GM10266 (cell line): Measurements from ENCODE around the gene PLCXD1.
"Not testable (repeated sequence)": the region's sequence is repeated elsewhere in the genome, so short reads cannot be mapped to it uniquely, and the experiment has no call there.

Source experiments
- DNase-seq: peaks from one replicate; pipeline ENCODE4 v3.0.0; 2012; ENCODE audit errors: extremely low spot score
- TF ChIP-seq, protein P1 (sequence below): IDR thresholded peaks from 2 replicates; pipeline ENCODE4 v1.5.1; 2012; ENCODE audit warnings: mild to moderate bottlenecking, low read depth; ENCODE audit not compliant: control insufficient read depth, insufficient read depth; ENCODE audit errors: missing control alignments

The PLCXD1 gene

GRCh38 chrX:281166-281999 lies at the start of gene PLCXD1:
PLCXD1 (plus strand) TSS chrX:281381; CDS start chrX:284188, 2,807 bp downstream.
- TF ChIP-seq, protein P1, sequence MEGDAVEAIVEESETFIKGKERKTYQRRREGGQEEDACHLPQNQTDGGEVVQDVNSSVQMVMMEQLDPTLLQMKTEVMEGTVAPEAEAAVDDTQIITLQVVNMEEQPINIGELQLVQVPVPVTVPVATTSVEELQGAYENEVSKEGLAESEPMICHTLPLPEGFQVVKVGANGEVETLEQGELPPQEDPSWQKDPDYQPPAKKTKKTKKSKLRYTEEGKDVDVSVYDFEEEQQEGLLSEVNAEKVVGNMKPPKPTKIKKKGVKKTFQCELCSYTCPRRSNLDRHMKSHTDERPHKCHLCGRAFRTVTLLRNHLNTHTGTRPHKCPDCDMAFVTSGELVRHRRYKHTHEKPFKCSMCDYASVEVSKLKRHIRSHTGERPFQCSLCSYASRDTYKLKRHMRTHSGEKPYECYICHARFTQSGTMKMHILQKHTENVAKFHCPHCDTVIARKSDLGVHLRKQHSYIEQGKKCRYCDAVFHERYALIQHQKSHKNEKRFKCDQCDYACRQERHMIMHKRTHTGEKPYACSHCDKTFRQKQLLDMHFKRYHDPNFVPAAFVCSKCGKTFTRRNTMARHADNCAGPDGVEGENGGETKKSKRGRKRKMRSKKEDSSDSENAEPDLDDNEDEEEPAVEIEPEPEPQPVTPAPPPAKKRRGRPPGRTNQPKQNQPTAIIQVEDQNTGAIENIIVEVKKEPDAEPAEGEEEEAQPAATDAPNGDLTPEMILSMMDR = no peak
- DNase-seq = peak; percentile 74

DNA sequence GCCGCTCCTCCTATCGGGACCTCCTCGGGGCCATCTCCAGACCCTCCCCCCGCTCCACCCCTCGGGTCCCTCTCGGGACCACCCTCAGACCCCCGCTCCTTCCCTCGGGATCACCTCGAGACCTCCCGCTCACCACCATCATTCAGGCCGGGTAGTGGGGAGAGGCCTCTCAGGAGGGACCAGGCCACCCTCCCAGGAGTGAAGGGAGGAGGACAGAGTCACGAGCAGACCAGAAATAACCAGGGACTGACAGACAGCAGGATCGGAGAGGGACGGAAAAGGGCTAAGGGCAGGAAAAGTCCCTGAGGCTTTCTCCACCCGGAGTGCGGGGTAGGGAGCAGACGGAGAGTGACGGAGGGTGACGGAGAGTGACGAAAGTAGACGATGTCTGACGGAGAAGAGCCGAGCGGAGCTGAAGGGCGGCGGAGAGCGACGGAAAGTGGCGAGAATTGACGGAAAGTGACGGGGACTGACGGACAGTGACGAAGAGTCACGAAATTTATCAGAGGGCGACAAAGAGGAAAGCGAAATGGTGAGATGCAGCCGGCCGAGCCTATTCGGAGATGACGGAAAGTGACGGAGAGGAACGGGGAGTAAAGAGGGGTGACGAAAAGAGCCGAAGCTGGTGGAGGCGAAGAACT lies 49.4 kb upstream of the PLCXD1 start:
- not testable (repeated sequence) for DNase-seq

GRCh38 chrX:232278-232655 lies 48.9 kb upstream of the PLCXD1 start:
- DNase-seq = not testable (repeated sequence)

- DNase-seq = not testable (repeated sequence)
These were observed 45.0 kb upstream of the PLCXD1 start for GRCh38 chrX:236201-236600.

DNA sequence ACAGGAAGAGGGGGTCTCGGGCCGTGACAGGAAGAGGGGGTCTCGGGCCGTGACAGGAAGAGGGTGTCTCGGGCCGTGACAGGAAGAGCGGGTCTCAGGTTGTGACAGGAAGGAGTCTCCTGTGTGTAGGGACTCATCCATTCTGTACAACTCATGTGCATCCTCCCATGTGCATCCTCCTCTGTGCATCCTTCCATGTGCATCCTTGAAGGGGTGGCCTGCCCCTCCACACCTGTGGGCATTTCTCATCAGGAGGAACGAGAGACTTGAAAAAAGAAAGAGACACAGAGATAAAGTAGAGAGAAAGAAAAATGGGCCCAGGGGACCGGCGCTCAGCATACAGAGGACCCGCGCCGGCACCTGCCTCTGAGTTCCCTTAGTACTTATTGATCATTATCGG lies 30.2 kb upstream of the PLCXD1 start:
- TF ChIP-seq, protein P1 = no peak
- no peak for DNase-seq

DNA sequence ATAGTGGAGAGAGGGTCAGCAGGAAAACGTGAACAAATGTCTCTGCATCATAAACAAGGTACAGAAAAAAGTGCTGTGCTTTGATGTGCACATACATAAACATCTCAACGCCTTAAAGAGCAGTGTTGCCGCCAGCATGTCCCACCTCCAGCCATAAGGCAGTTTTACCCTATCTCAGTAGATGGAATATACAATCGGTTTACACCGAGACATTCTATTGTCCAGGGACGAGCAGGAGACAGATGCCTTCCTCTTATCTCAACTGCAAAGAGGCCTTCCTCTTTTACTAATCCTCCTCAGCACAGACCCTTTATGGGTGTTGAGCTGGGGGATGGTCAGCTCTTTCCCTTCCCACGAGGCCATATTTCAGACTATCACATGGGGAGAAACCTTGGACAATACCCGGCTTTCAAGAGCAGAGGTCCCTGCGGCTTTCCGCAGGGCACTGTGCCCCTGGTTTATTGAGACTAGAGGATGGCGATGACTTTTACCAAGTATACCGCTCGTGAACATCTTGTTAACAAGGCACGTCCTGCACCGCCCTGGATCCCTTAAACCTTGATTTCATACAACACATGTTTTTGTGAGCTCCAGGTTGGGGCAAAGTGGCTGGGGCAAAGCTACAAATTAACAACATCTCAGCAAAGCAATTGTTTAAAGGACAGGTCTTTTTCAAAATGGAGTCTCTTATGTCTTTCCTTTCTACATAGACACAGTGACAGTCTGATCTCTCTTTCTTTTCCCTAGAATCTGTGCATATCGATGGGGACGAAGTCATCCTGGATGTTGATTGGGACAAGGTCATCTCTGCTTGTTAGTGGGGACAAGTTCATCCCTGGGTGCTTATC lies 29.6 kb upstream of the PLCXD1 start:
- not testable (repeated sequence) for DNase-seq

DNA sequence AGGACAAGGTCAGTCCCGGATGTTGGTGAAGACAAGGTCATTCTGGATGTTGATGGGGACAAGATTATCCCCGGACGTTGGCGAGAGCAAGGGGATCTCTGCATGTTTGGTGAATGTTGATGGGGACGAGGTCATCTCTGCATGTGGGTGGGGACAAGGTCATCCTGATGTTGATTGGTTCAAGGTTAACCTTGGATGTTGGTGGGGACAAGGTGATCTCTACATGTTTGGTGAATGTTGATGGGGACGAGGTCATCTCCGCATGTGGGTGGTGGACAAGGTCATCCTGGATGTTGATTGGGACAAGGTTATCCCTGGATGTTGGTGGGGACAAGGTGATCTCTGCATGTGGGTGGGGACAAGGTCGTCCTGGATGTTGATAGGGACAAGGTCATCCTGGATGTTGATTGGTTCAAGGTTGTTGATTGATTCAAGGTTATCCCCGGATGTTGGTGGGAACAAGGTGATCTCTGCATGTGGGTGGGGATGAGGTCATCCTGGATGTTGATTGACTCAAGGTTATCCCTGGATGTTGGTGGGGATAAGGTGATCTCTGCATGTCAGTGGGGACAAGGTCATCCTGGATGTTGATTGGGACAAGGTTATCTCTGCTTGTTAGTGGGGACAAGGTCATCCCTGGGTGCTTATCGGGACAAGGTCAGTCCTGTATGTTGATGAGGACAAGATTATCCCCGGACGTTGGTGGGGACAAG lies 28.8 kb upstream of the PLCXD1 start:
- no peak for DNase-seq
- TF ChIP-seq, protein P1 = no peak

GRCh38 chrX:252957-253291 lies 28.3 kb upstream of the PLCXD1 start:
- no peak for DNase-seq
- TF ChIP-seq, protein P1 = no peak
